HepG2 (cell line): ENCODE results near the gene TADA2B.

ENCODE experiments used
- KMT2A ChIP-seq: sonication (generic); formaldehyde crosslinking; IDR thresholded peaks from 2 replicates; pipeline ENCODE4 v1.4.0; 2020; ENCODE audit warnings: missing genetic modification reagents
- NR3C1 ChIP-seq: sonication (generic); formaldehyde crosslinking; IDR thresholded peaks from 2 replicates; pipeline ENCODE4 v1.4.0; 2020; ENCODE audit warnings: missing genetic modification reagents
- TF ChIP-seq, protein P1 (sequence below): sonication (generic); formaldehyde crosslinking; IDR thresholded peaks from 2 replicates; pipeline ENCODE4 v1.4.0; 2020; ENCODE audit warnings: missing genetic modification reagents
- TF ChIP-seq, protein P2 (sequence below): sonication (generic); formaldehyde crosslinking; conservative IDR thresholded peaks from 2 replicates; pipeline ENCODE4 v1.4.0; 2020; ENCODE audit warnings: missing genetic modification reagents
- TF ChIP-seq, protein P3 (sequence below): sonication (generic); formaldehyde crosslinking; IDR thresholded peaks from 2 replicates; pipeline ENCODE4 v1.9.0; 2022; ENCODE audit warnings: low read depth, missing genetic modification reagents
- TF ChIP-seq, protein P4 (sequence below): sonication (generic); formaldehyde crosslinking; IDR thresholded peaks from 2 replicates; pipeline ENCODE4 v1.4.0; 2020; ENCODE audit warnings: missing genetic modification reagents, mild to moderate bottlenecking, borderline replicate concordance

DNA sequence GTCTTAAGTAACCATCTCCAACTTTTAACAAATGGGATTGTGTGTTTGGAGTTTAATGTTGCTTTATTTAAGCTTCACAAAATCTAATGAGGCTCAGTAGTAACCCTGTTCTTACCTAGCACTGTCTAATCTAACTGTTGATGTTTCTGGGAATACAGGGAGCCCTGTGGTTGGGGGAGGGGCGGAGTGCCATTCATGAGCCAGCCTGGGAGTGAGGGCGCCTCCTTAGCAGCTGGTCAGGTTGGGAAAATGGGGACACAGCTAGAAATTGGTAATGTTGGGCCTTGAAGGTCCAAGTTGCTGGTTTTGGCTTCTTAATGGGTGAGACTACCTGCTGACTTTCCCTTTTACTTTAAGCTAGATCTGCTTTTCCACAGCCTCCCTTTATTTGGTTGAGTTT, 22.9 kb upstream of the TADA2B start:
- TF ChIP-seq KMT2A: no peak
- no peak for TF ChIP-seq NR3C1 (CRISPR knock-in tag)
- TF ChIP-seq, protein P1, sequence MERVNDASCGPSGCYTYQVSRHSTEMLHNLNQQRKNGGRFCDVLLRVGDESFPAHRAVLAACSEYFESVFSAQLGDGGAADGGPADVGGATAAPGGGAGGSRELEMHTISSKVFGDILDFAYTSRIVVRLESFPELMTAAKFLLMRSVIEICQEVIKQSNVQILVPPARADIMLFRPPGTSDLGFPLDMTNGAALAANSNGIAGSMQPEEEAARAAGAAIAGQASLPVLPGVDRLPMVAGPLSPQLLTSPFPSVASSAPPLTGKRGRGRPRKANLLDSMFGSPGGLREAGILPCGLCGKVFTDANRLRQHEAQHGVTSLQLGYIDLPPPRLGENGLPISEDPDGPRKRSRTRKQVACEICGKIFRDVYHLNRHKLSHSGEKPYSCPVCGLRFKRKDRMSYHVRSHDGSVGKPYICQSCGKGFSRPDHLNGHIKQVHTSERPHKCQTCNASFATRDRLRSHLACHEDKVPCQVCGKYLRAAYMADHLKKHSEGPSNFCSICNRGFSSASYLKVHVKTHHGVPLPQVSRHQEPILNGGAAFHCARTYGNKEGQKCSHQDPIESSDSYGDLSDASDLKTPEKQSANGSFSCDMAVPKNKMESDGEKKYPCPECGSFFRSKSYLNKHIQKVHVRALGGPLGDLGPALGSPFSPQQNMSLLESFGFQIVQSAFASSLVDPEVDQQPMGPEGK: no peak
- TF ChIP-seq, protein P2, sequence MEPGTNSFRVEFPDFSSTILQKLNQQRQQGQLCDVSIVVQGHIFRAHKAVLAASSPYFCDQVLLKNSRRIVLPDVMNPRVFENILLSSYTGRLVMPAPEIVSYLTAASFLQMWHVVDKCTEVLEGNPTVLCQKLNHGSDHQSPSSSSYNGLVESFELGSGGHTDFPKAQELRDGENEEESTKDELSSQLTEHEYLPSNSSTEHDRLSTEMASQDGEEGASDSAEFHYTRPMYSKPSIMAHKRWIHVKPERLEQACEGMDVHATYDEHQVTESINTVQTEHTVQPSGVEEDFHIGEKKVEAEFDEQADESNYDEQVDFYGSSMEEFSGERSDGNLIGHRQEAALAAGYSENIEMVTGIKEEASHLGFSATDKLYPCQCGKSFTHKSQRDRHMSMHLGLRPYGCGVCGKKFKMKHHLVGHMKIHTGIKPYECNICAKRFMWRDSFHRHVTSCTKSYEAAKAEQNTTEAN: no peak
- TF ChIP-seq, protein P3, sequence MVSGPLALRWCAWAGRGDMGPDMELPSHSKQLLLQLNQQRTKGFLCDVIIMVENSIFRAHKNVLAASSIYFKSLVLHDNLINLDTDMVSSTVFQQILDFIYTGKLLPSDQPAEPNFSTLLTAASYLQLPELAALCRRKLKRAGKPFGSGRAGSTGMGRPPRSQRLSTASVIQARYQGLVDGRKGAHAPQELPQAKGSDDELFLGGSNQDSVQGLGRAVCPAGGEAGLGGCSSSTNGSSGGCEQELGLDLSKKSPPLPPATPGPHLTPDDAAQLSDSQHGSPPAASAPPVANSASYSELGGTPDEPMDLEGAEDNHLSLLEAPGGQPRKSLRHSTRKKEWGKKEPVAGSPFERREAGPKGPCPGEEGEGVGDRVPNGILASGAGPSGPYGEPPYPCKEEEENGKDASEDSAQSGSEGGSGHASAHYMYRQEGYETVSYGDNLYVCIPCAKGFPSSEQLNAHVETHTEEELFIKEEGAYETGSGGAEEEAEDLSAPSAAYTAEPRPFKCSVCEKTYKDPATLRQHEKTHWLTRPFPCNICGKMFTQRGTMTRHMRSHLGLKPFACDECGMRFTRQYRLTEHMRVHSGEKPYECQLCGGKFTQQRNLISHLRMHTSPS: no peak
- TF ChIP-seq, protein P4, sequence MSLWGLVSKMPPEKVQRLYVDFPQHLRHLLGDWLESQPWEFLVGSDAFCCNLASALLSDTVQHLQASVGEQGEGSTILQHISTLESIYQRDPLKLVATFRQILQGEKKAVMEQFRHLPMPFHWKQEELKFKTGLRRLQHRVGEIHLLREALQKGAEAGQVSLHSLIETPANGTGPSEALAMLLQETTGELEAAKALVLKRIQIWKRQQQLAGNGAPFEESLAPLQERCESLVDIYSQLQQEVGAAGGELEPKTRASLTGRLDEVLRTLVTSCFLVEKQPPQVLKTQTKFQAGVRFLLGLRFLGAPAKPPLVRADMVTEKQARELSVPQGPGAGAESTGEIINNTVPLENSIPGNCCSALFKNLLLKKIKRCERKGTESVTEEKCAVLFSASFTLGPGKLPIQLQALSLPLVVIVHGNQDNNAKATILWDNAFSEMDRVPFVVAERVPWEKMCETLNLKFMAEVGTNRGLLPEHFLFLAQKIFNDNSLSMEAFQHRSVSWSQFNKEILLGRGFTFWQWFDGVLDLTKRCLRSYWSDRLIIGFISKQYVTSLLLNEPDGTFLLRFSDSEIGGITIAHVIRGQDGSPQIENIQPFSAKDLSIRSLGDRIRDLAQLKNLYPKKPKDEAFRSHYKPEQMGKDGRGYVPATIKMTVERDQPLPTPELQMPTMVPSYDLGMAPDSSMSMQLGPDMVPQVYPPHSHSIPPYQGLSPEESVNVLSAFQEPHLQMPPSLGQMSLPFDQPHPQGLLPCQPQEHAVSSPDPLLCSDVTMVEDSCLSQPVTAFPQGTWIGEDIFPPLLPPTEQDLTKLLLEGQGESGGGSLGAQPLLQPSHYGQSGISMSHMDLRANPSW: no peak
